Neural cell (in vitro differentiated cells): ENCODE data around the gene NUP210.

Source experiments
- EZH2 ChIP-seq: fragments of 200-600, 300-800 bp; shearing (Covaris generic), sonication (generic); IDR thresholded peaks from 2 replicates; pipeline ENCODE4 v1.6.1; 2014; ENCODE audit warnings: antibody characterized with exemption, low read length, borderline replicate concordance, mild to moderate bottlenecking; ENCODE audit not compliant: insufficient read depth, poor library complexity, severe bottlenecking
- RAD21 ChIP-seq: fragments of 450-650 bp; conservative IDR thresholded peaks from 2 replicates; pipeline ENCODE4 v1.6.1; 2014; ENCODE audit warnings: antibody characterized with exemption, mild to moderate bottlenecking, moderate library complexity
- TAF1 ChIP-seq: IDR thresholded peaks from 2 replicates; pipeline ENCODE4 v1.6.1; 2012; ENCODE audit warnings: low read depth
- TF ChIP-seq, protein P1 (sequence below): IDR thresholded peaks from 2 replicates; pipeline ENCODE4 v1.6.1; 2012; ENCODE audit warnings: borderline replicate concordance

DNA sequence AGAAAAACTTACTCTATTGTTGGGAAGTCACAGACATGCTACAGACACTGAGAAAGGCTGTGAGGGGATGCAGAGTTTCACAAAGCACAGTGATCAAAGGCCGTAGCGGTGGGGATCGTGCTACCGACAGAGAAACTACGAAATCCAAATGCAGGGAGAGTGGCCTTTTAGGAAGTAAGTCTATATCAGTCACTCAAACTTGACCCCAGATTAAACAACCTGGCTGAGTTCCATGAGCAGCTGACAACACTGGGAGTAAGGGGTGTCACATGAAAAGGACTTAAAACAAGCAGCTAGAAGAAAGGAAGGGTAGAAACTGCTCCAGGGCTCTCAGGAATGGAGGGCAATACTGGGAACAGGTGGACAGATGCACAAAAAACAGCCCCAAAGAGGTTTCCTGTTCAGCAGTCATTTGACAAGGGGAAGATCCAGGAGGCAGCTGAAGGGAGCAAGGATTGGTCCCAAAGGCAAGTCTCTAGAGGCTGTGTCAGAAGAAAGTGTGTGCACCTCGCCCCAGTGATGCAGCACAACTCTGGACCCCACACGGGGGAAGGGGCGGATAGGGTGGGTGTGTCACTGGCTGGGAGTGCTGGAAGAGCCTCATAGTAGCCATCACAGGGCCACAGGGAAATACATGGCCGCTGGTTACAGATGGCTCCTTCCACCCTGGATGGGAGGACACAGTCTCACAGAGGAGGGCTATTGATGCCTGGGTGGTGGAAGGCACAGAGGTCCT is 39.7 kb upstream of the NUP210 start:
- TF ChIP-seq, protein P1, sequence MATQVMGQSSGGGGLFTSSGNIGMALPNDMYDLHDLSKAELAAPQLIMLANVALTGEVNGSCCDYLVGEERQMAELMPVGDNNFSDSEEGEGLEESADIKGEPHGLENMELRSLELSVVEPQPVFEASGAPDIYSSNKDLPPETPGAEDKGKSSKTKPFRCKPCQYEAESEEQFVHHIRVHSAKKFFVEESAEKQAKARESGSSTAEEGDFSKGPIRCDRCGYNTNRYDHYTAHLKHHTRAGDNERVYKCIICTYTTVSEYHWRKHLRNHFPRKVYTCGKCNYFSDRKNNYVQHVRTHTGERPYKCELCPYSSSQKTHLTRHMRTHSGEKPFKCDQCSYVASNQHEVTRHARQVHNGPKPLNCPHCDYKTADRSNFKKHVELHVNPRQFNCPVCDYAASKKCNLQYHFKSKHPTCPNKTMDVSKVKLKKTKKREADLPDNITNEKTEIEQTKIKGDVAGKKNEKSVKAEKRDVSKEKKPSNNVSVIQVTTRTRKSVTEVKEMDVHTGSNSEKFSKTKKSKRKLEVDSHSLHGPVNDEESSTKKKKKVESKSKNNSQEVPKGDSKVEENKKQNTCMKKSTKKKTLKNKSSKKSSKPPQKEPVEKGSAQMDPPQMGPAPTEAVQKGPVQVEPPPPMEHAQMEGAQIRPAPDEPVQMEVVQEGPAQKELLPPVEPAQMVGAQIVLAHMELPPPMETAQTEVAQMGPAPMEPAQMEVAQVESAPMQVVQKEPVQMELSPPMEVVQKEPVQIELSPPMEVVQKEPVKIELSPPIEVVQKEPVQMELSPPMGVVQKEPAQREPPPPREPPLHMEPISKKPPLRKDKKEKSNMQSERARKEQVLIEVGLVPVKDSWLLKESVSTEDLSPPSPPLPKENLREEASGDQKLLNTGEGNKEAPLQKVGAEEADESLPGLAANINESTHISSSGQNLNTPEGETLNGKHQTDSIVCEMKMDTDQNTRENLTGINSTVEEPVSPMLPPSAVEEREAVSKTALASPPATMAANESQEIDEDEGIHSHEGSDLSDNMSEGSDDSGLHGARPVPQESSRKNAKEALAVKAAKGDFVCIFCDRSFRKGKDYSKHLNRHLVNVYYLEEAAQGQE = no peak
- no peak for TF ChIP-seq TAF1
- no peak for TF ChIP-seq RAD21
- TF ChIP-seq EZH2 = no peak
